IMR-90 (cell line): Measurements from ENCODE around the gene MAN2A2. TPM values are rescaled to one million over a fixed set of nuclear protein-coding genes. Genes with fewer than 3 reads are reported as not detected.
A peak's percentile ranks its signal among the peaks of the same experiment; 100 is the strongest.

ENCODE experiments used
- ATAC-seq: fragments of 200-7000 bp; cut with Tn5 transposase; 2 replicates; pipeline ENCODE4 v1.9.1; 2020; ENCODE audit warnings: low read depth, mild to moderate bottlenecking, moderate library complexity
- BruUV-seq: library from RNA; stranded (reverse); fragments of 400-500 nt; replicated peaks from 2 replicates; lab custom pipeline; 2021; lab: Mats Ljungman, UMichigan
- CTCF ChIA-PET: fragments of 300-600 bp; formaldehyde crosslinking; extraction: SDS; loops from one replicate; lab custom pipeline; 2021; ENCODE audit warnings: antibody characterized with exemption; lab: Yijun Ruan, JAX
- POLR2A ChIA-PET: fragments of 300-600 bp; sonication (Branson Sonifier 250); formaldehyde crosslinking; loops from one replicate; lab custom pipeline; 2022; ENCODE audit warnings: antibody characterized with exemption; ENCODE audit not compliant: unreplicated experiment; lab: Charles Lee
- DNase-seq: peaks from one replicate; pipeline ENCODE4 v3.0.0; 2013
- H2AFZ ChIP-seq: replicated peaks from 2 replicates; pipeline ENCODE3; 2013; ENCODE audit warnings: low read length, mild to moderate bottlenecking; ENCODE audit not compliant: poor library complexity
- H2AK5ac ChIP-seq: 2 replicates; pipeline ENCODE4 v1.6.1; 2013; ENCODE audit warnings: low read depth, low read length, inconsistent platforms
- H2AK9ac ChIP-seq: replicated peaks from 2 replicates; pipeline ENCODE3; 2013; ENCODE audit warnings: mild to moderate bottlenecking, low read depth, low read length, moderate library complexity; ENCODE audit not compliant: poor library complexity
- H2BK120ac ChIP-seq: 2 replicates; pipeline ENCODE4 v1.6.1; 2013; ENCODE audit warnings: low read depth, low read length, inconsistent platforms
- H2BK15ac ChIP-seq: 3 replicates; pipeline ENCODE4 v1.6.1; 2013; ENCODE audit warnings: low read depth, low read length, inconsistent platforms
- H2BK20ac ChIP-seq: 2 replicates; pipeline ENCODE4 v1.6.1; 2013; ENCODE audit warnings: low read depth, mild to moderate bottlenecking, inconsistent platforms, low read length, moderate library complexity
- H2BK5ac ChIP-seq: 2 replicates; pipeline ENCODE4 v1.6.1; 2013; ENCODE audit warnings: mild to moderate bottlenecking, low read depth, low read length, inconsistent platforms; ENCODE audit not compliant: poor library complexity, severe bottlenecking
- H3K14ac ChIP-seq: replicated peaks from 2 replicates; pipeline ENCODE4 v1.6.1; 2013; ENCODE audit warnings: low read depth, low read length, inconsistent platforms
- H3K18ac ChIP-seq: 2 replicates; pipeline ENCODE4 v1.6.1; 2013; ENCODE audit warnings: low read depth, low read length, control low read depth
- H3K23ac ChIP-seq: 2 replicates; pipeline ENCODE4 v1.6.1; 2013; ENCODE audit warnings: low read depth, low read length, inconsistent platforms
- H3K27ac ChIP-seq: 2 replicates; pipeline ENCODE4 v1.5.1; 2013; ENCODE audit warnings: mild to moderate bottlenecking, control low read depth, low read length; ENCODE audit not compliant: insufficient read depth
- H3K27me3 ChIP-seq: 2 replicates; pipeline ENCODE4 v1.6.1; 2013; ENCODE audit warnings: low read length; ENCODE audit not compliant: control insufficient read depth, insufficient read depth
- H3K36me3 ChIP-seq: 2 replicates; pipeline ENCODE4 v1.6.1; 2013; ENCODE audit warnings: low read length, mixed read lengths; ENCODE audit not compliant: control insufficient read depth, insufficient read depth
- H3K4ac ChIP-seq: 2 replicates; pipeline ENCODE4 v1.6.1; 2013; ENCODE audit warnings: low read depth, low read length, inconsistent platforms
- H3K4me1 ChIP-seq: 2 replicates; pipeline ENCODE4 v1.6.1; 2013; ENCODE audit warnings: low read length, mixed read lengths; ENCODE audit not compliant: control insufficient read depth, insufficient read depth
- H3K4me2 ChIP-seq: 2 replicates; pipeline ENCODE4 v1.6.1; 2013; ENCODE audit warnings: low read depth, mild to moderate bottlenecking, control low read depth, low read length, moderate library complexity
- H3K4me3 ChIP-seq: 2 replicates; pipeline ENCODE4 v1.5.1; 2013; ENCODE audit warnings: low read depth, mild to moderate bottlenecking, control low read depth, low read length, moderate library complexity; ENCODE audit not compliant: insufficient read depth
- H3K56ac ChIP-seq: 2 replicates; pipeline ENCODE4 v1.6.1; 2013; ENCODE audit warnings: low read length, inconsistent platforms; ENCODE audit not compliant: insufficient read depth; ENCODE audit errors: extremely low read depth
- H3K79me1 ChIP-seq, 2 experiments: 2 replicates each; pipeline ENCODE4 v1.6.1; 2013; ENCODE audit warnings: low read length in 2 of 2, inconsistent platforms in 1 of 2, low read depth in 1 of 2
- H3K9ac ChIP-seq: 2 replicates; pipeline ENCODE4 v1.6.1; 2013; ENCODE audit warnings: low read depth, low read length, control low read depth
- H3K9me1 ChIP-seq: 2 replicates; pipeline ENCODE4 v1.6.1; 2013; ENCODE audit warnings: low read length, inconsistent platforms; ENCODE audit not compliant: insufficient read depth
- H3K9me3 ChIP-seq: 2 replicates; pipeline ENCODE4 v1.6.1; 2013; ENCODE audit warnings: low read length; ENCODE audit not compliant: control insufficient read depth, insufficient read depth
- H4K20me1 ChIP-seq: 2 replicates; pipeline ENCODE4 v1.6.1; 2013; ENCODE audit warnings: low read length, inconsistent platforms; ENCODE audit not compliant: insufficient read depth
- H4K5ac ChIP-seq: 2 replicates; pipeline ENCODE4 v1.6.1; 2013; ENCODE audit warnings: mild to moderate bottlenecking, low read depth, low read length, control low read depth
- H4K8ac ChIP-seq, 2 experiments: 2 replicates each; pipeline ENCODE4 v1.6.1; 2013; ENCODE audit warnings: low read depth in 2 of 2, low read length in 2 of 2, control low read depth in 1 of 2, inconsistent platforms in 1 of 2
- H4K91ac ChIP-seq: 2 replicates; pipeline ENCODE4 v1.6.1; 2013; ENCODE audit warnings: low read depth, low read length, inconsistent platforms; ENCODE audit not compliant: insufficient read depth
- ELK1 ChIP-seq: fragments of 150-350 bp; IDR thresholded peaks from 2 replicates; pipeline ENCODE4 v1.6.1; 2016; ENCODE audit warnings: low read depth, mild to moderate bottlenecking, low read length, moderate library complexity, borderline replicate concordance
- POLR2A ChIP-seq: IDR thresholded peaks from 2 replicates; pipeline ENCODE4 v1.6.1; 2012; ENCODE audit warnings: mild to moderate bottlenecking, low read depth, low read length
- RAD21 ChIP-seq: IDR thresholded peaks from 2 replicates; pipeline ENCODE4 v1.6.1; 2012; ENCODE audit warnings: low read length, improper control_type of control experiment
- RCOR1 ChIP-seq: IDR thresholded peaks from 2 replicates; pipeline ENCODE4 v1.6.1; 2012; ENCODE audit warnings: mild to moderate bottlenecking, low read length, improper control_type of control experiment; ENCODE audit not compliant: insufficient replicate concordance
- WGBS, 2 experiments: methylation state at CpG; one replicate each; pipeline versions ENCODE4 v1.1.5 to v1.1.7; 2013; ENCODE audit warnings: missing lambda C conversion rate in 2 of 2; ENCODE audit not compliant: insufficient read length in 1 of 2; ENCODE audit errors: extremely low coverage in 2 of 2; 5-methylcytosine and 5-hydroxymethylcytosine counted together
- dilution Hi-C: fragments of 300-500 bp; cut with HindIII; formaldehyde crosslinking; loops from one replicate; pipeline ENCODE4 v1.14.3; 2018; ENCODE audit warnings: low sequenced_read_pairs; ENCODE audit not compliant: unreplicated experiment
- in situ Hi-C: fragments of 300-500 bp; cut with MboI; formaldehyde crosslinking; loops from 3 replicates; pipeline ENCODE4 v1.14.3; 2019; ENCODE audit warnings: low sequenced_read_pairs, inconsistent platforms, mixed read lengths
- intact Hi-C: fragments of 100-400 bp; cut with micrococcal nuclease; formaldehyde crosslinking; loops from 2 replicates; pipeline ENCODE4 v1.10.0; 2022
- polyA plus RNA-seq, 3 experiments: library from polyadenylated mRNA; depleted of rRNA; stranded (reverse); fragments of >200 nt; gene quantifications; 2 replicates each; pipeline ENCODE4 v1.2.3, GENCODE V29; 2012; ENCODE audit warnings: low replicate concordance in 1 of 3
- total RNA-seq: library from RNA; depleted of rRNA; stranded (reverse); fragments of >200 nt; gene quantifications from 2 replicates; pipeline ENCODE4 v1.2.3, GENCODE V29; 2012

Gene MAN2A2
- total and polyA plus RNA-seq, 2 of the 4 experiments (the other 2 are of a cell fraction) = 3.4 to 52.5 TPM

DNA sequence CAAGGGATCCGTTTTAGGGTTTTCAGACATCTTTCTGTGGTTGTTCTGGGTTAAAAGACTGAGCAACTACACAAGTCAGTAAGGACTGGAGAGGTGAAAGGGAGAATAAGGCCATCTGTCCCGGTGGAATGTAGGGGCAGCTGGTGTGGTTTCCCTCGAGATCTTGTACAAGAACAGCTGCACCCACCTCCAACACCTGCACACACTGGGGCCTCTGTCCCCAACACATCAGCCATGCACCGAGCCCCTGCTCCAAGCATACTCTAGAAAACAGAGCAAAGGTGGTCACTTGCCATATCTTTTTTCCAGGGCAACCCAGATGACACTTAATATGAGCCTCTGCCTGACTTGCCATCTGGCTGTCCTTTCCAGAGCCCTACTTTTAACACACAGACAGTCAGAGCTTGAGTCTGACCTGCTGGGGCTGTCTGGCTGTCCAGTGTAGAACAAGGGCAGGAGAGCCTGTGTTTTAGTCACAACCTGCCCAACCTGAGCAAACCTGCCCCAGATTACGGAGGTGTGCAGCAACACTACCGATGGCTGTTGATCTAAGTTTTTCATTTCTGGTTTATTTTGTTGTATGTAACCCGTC lies 12.2 kb downstream of the MAN2A2 start:
- Histone ChIP-seq H2BK20ac (no peak overlapping the region), H4K8ac (peak overlapping the region in 1 of 2 experiments; percentile 35; a peak in 1 of 4 replicates), H2AK9ac (peak overlapping the region; percentile 66), H2BK120ac (no peak overlapping the region), H4K91ac (no peak overlapping the region), H3K4me1 (peaks cover 10% of the 10 kb centered on the region; the same call in 1 of the 2 replicates), H2BK5ac (no peak overlapping the region), H3K14ac (no peak overlapping the region; the same call in 1 of the 2 replicates), H3K23ac (no peak overlapping the region; the same call in 1 of the 2 replicates), H3K9ac (no peak overlapping the region), H3K27ac (0 out of 2 replicates have a peak overlapping the region, but pooled peaks have one; percentile 5), H4K5ac (no peak overlapping the region), H3K36me3 (peaks cover 54% of the 10 kb centered on the region), H2AK5ac (peak overlapping the region; percentile 35), H3K56ac (no peak overlapping the region), H4K20me1 (no peaks in the 10 kb centered on the region), H3K4me3 (no peak overlapping the region), H3K4ac (no peak overlapping the region), H3K4me2 (no peak overlapping the region), H3K9me3 (no peaks in the 10 kb centered on the region), H3K9me1 (peaks cover 3% of the 10 kb centered on the region; the same call in 1 of the 2 replicates), H3K27me3 (no peaks in the 10 kb centered on the region), H2AFZ (peak overlapping the region; percentile 48), H2BK15ac (no peak overlapping the region), H3K18ac (no peak overlapping the region), H3K79me1 (no peaks in the 10 kb centered on the region)
- no peak for TF ChIP-seq ELK1
- no peak for TF ChIP-seq RAD21
- TF ChIP-seq POLR2A = no peak
- TF ChIP-seq RCOR1 = no peak
- in situ Hi-C loops = no loop called here
- WGBS, 2 experiments = 100% methylated on average over 1 of the region's 7 CpGs; no CpG with 5 or more reads in 1 of the 2 experiments
- intact Hi-C loops = no loop called here
- ChIA-PET CTCF (no interaction called here), POLR2A (no interaction called here)
- no TSS peak for BruUV-seq
- DNase-seq (no peak), ATAC-seq (no peak)
- dilution Hi-C loops = no loop called here
